GM23338 (cell line): ENCODE results near the gene SLC38A10. TPM values are rescaled to one million over a fixed set of nuclear protein-coding genes. Genes with fewer than 3 reads are reported as not detected.

Source experiments
- ATAC-seq: fragments of 200-7000 bp; cut with Tn5 transposase; 3 replicates; pipeline ENCODE4 v1.9.1; 2020
- DNase-seq: peaks from one replicate; pipeline ENCODE4 v3.0.0-alpha.2; 2015; ENCODE audit warnings: low spot score
- H2AFZ ChIP-seq: fragments of 200-600 bp; sonication (generic); 2 replicates; pipeline ENCODE4 v1.8.0; 2016; ENCODE audit warnings: antibody characterized with exemption, mild to moderate bottlenecking, moderate library complexity
- H3F3A ChIP-seq: fragments of 200-600 bp; sonication (generic); replicated peaks from 2 replicates; pipeline ENCODE4 v1.8.0; 2017; ENCODE audit warnings: antibody characterized with exemption, mixed run types, low read depth
- H3K27ac ChIP-seq: fragments of 200-600 bp; sonication (generic); 2 replicates; pipeline ENCODE4 v1.6.1; 2016; ENCODE audit warnings: low read depth
- H3K27me3 ChIP-seq: fragments of 200-600 bp; sonication (generic); 2 replicates; pipeline ENCODE4 v1.8.0; 2016; ENCODE audit warnings: mild to moderate bottlenecking, mixed run types, moderate library complexity; ENCODE audit not compliant: insufficient read depth
- H3K36me3 ChIP-seq: fragments of 200-600 bp; sonication (generic); 2 replicates; pipeline ENCODE4 v1.8.0; 2016; ENCODE audit warnings: mild to moderate bottlenecking; ENCODE audit not compliant: insufficient read depth
- H3K4me1 ChIP-seq: fragments of 200-600 bp; sonication (generic); 2 replicates; pipeline ENCODE4 v1.8.0; 2016; ENCODE audit warnings: mild to moderate bottlenecking, moderate library complexity; ENCODE audit not compliant: insufficient read depth
- H3K4me2 ChIP-seq: fragments of 200-600 bp; sonication (generic); 2 replicates; pipeline ENCODE4 v1.7.1; 2017; ENCODE audit warnings: mixed run types
- H3K4me3 ChIP-seq: fragments of 200-600 bp; sonication (generic); 2 replicates; pipeline ENCODE4 v1.6.1; 2016; ENCODE audit warnings: mixed run types
- H3K79me2 ChIP-seq: fragments of 200-600 bp; sonication (generic); replicated peaks from 2 replicates; pipeline ENCODE4 v1.8.0; 2017; ENCODE audit warnings: mild to moderate bottlenecking; ENCODE audit not compliant: insufficient read depth
- H3K9me2 ChIP-seq: fragments of 200-600 bp; sonication (generic); 2 replicates; pipeline ENCODE4 v1.8.0; 2017; ENCODE audit not compliant: insufficient read depth
- H4K20me1 ChIP-seq: fragments of 200-600 bp; sonication (generic); replicated peaks from 2 replicates; pipeline ENCODE4 v1.8.0; 2017; ENCODE audit warnings: mild to moderate bottlenecking; ENCODE audit not compliant: insufficient read depth
- H3K27ac Mint-ChIP-seq: 2 replicates; pipeline ENCODE4 v1.8.0; 2020; ENCODE audit warnings: inconsistent platforms, mild to moderate bottlenecking, moderate library complexity, mixed read lengths
- H3K27me3 Mint-ChIP-seq: 3 replicates; pipeline ENCODE4 v1.8.0; 2022; ENCODE audit warnings: low read depth, mild to moderate bottlenecking, moderate library complexity, mixed read lengths, inconsistent platforms; ENCODE audit not compliant: insufficient read depth, poor library complexity
- H3K36me3 Mint-ChIP-seq: 3 replicates; pipeline ENCODE4 v1.8.0; 2021; ENCODE audit warnings: low read depth, mild to moderate bottlenecking, inconsistent platforms, moderate library complexity, mixed read lengths
- H3K4me1 Mint-ChIP-seq: 3 replicates; pipeline ENCODE4 v1.8.0; 2020; ENCODE audit warnings: mild to moderate bottlenecking, inconsistent platforms, mixed read lengths
- H3K4me3 Mint-ChIP-seq: 3 replicates; pipeline ENCODE4 v1.8.0; 2021; ENCODE audit warnings: moderate library complexity, mild to moderate bottlenecking, inconsistent platforms, mixed read lengths
- H3K9me3 Mint-ChIP-seq: 3 replicates; pipeline ENCODE4 v1.8.0; 2020; ENCODE audit warnings: moderate library complexity, mild to moderate bottlenecking, inconsistent platforms, mixed read lengths
- EZH2 ChIP-seq: fragments of 200-600 bp; sonication (generic); IDR thresholded peaks from one replicate; pipeline ENCODE4 v1.8.0; 2017; ENCODE audit warnings: antibody characterized with exemption, mild to moderate bottlenecking, low read depth; ENCODE audit not compliant: unreplicated experiment
- EZH2phosphoT487 ChIP-seq: fragments of 200-600 bp; sonication (generic); IDR thresholded peaks from one replicate; pipeline ENCODE4 v1.8.1; 2018; ENCODE audit warnings: antibody characterized with exemption; ENCODE audit not compliant: unreplicated experiment
- JUNB ChIP-seq: IDR thresholded peaks from one replicate; pipeline ENCODE4 v1.6.1; 2016; ENCODE audit warnings: antibody characterized with exemption; ENCODE audit not compliant: unreplicated experiment
- NANOG ChIP-seq: IDR thresholded peaks from 2 replicates; pipeline ENCODE4 v1.6.1; 2016; ENCODE audit warnings: antibody characterized with exemption, borderline replicate concordance
- REST ChIP-seq: IDR thresholded peaks from one replicate; pipeline ENCODE4 v1.6.1; 2018; ENCODE audit warnings: antibody characterized with exemption; ENCODE audit not compliant: unreplicated experiment
- STAT1 ChIP-seq: IDR thresholded peaks from one replicate; pipeline ENCODE4 v1.6.1; 2016; ENCODE audit warnings: antibody characterized with exemption; ENCODE audit not compliant: unreplicated experiment
- ZNF331 ChIP-seq: fragments of 250-450 bp; sonication (Bioruptor Pico); IDR thresholded peaks from 2 replicates; pipeline ENCODE4 v1.5.0; 2020; ENCODE audit warnings: low read depth, mild to moderate bottlenecking, moderate library complexity
- polyA plus RNA-seq: library from polyadenylated mRNA; unstranded; fragments of >200 nt; fragmentation: Nextera tagmentation; extraction: Ambion mirVana; gene quantifications from 2 replicates; pipeline ENCODE4 v1.2.1, GENCODE V29; 2016
- total RNA-seq: library from RNA; depleted of rRNA; stranded (reverse); fragments of >200 nt; shearing (Covaris generic); gene quantifications from 2 replicates; pipeline ENCODE4 v1.2.3, GENCODE V29; 2014
- TF ChIP-seq, protein P1 (sequence below), 2 experiments: fragments of 200-600 bp in 1 of 2; sonication (generic) in 1 of 2; conservative IDR thresholded peaks; 2 replicates each; pipeline versions ENCODE4 v1.5.1 to v1.6.1; 2016 to 2017; ENCODE audit warnings: antibody characterized with exemption in 2 of 2, low read depth in 2 of 2, mild to moderate bottlenecking in 2 of 2, moderate library complexity in 1 of 2

SLC38A10 gene
- total and polyA plus RNA-seq, 2 experiments from 2014 or later, result 17.1 to 55.8 TPM

GRCh38 chr17:81210868-81211267, 84.2 kb downstream of the SLC38A10 start:
- Histone ChIP-seq H3K36me3 (no peaks in the 10 kb centered on the region), H4K20me1 (peaks cover 6% of the 10 kb centered on the region; the same call in 1 of the 2 replicates), H2AFZ (no peak overlapping the region), H3K9me2 (no peaks in the 10 kb centered on the region), H3K4me3 (no peak overlapping the region), H3K4me1 (no peaks in the 10 kb centered on the region), H3K27me3 (no peaks in the 10 kb centered on the region), H3K79me2 (peaks cover 23% of the 10 kb centered on the region), H3K27ac (no peak overlapping the region), H3F3A (no peaks in the 10 kb centered on the region; the same call in 1 of the 2 replicates), H3K4me2 (no peak overlapping the region)
- ATAC-seq (peak; percentile 80), DNase-seq (peak; percentile 53)
- Mint-ChIP-seq H3K4me3 (no peak overlapping the region), H3K27me3 (peaks cover 5% of the 10 kb centered on the region), H3K4me1 (no peaks in the 10 kb centered on the region), H3K9me3 (no peaks in the 10 kb centered on the region; the same call in 2 of the 3 replicates), H3K36me3 (no peaks in the 10 kb centered on the region; the same call in 2 of the 3 replicates), H3K27ac (peak overlapping the region; percentile 83; the same call in 1 of the 2 replicates)
- TF ChIP-seq, protein P1, sequence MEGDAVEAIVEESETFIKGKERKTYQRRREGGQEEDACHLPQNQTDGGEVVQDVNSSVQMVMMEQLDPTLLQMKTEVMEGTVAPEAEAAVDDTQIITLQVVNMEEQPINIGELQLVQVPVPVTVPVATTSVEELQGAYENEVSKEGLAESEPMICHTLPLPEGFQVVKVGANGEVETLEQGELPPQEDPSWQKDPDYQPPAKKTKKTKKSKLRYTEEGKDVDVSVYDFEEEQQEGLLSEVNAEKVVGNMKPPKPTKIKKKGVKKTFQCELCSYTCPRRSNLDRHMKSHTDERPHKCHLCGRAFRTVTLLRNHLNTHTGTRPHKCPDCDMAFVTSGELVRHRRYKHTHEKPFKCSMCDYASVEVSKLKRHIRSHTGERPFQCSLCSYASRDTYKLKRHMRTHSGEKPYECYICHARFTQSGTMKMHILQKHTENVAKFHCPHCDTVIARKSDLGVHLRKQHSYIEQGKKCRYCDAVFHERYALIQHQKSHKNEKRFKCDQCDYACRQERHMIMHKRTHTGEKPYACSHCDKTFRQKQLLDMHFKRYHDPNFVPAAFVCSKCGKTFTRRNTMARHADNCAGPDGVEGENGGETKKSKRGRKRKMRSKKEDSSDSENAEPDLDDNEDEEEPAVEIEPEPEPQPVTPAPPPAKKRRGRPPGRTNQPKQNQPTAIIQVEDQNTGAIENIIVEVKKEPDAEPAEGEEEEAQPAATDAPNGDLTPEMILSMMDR (conservative IDR thresholded peaks at IDR 0.05; ENCODE audit: low read depth in 2 of 2), result peak; percentile 18 to 44; a peak in 2 of 4 replicates
- no peak for TF ChIP-seq ZNF331 (CRISPR knock-in tag)

DNA sequence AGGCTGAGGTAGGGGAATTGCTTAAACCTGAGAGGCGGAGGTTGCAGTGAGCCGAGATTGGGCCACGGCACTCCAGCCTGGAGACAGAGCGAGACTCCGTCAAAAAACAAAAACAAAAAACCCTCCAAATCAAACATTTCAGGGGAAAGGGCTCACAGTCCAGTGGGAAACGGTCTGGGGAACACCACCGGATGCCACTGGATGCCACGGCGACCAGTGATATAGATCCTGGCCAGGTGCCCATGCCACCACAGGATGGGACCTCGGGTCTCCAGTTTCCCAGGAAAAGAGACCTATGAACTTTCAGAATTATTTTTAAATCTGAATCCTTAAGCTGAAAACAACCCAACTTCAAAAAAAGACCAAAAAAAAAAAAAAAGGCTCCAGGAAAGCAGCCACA, 84.6 kb downstream of the SLC38A10 start:
- no peak for ATAC-seq
- H3K4me2 ChIP-seq, result no peak overlapping the region
- H3K9me2 ChIP-seq, result no peaks in the 10 kb centered on the region
- no peak overlapping the region for H3K27ac ChIP-seq
- no peaks in the 10 kb centered on the region; the same call in 1 of the 2 replicates for H3F3A ChIP-seq
- no peaks in the 10 kb centered on the region for H3K4me1 ChIP-seq
- H3K79me2 ChIP-seq, result peaks cover 19% of the 10 kb centered on the region
- no peak for TF ChIP-seq STAT1
- no peak for TF ChIP-seq NANOG
- Mint-ChIP-seq H3K36me3 (no peaks in the 10 kb centered on the region; the same call in 2 of the 3 replicates), H3K27ac (no peak overlapping the region), H3K9me3 (no peaks in the 10 kb centered on the region; the same call in 2 of the 3 replicates), H3K4me1 (no peaks in the 10 kb centered on the region), H3K27me3 (peaks cover 5% of the 10 kb centered on the region), H3K4me3 (no peak overlapping the region)
- no peak overlapping the region for H3K4me3 ChIP-seq
- H4K20me1 ChIP-seq, result peaks cover 6% of the 10 kb centered on the region; the same call in 1 of the 2 replicates
- no peaks in the 10 kb centered on the region for H3K27me3 ChIP-seq
- no peaks in the 10 kb centered on the region for H3K36me3 ChIP-seq
- DNase-seq, result no peak
- H2AFZ ChIP-seq, result no peak overlapping the region

GRCh38 chr17:81209141-81209540, 86.0 kb downstream of the SLC38A10 start:
- Histone ChIP-seq H3K4me2 (no peak overlapping the region), H3K4me3 (no peak overlapping the region), H3K36me3 (no peaks in the 10 kb centered on the region), H3K27me3 (no peaks in the 10 kb centered on the region), H3K4me1 (no peaks in the 10 kb centered on the region), H3K9me2 (no peaks in the 10 kb centered on the region), H3F3A (no peaks in the 10 kb centered on the region; the same call in 1 of the 2 replicates), H3K79me2 (peaks cover 12% of the 10 kb centered on the region), H3K27ac (no peak overlapping the region), H4K20me1 (peaks cover 3% of the 10 kb centered on the region; the same call in 1 of the 2 replicates), H2AFZ (no peak overlapping the region)
- Mint-ChIP-seq H3K4me3 (no peak overlapping the region), H3K27ac (no peak overlapping the region), H3K36me3 (no peaks in the 10 kb centered on the region; the same call in 2 of the 3 replicates), H3K9me3 (no peaks in the 10 kb centered on the region; the same call in 2 of the 3 replicates), H3K4me1 (no peaks in the 10 kb centered on the region), H3K27me3 (peaks cover 7% of the 10 kb centered on the region)
- DNase-seq (no peak), ATAC-seq (no peak)
- no peak for TF ChIP-seq EZH2phosphoT487
- TF ChIP-seq, protein P1 (conservative IDR thresholded peaks at IDR 0.05; ENCODE audit: low read depth in 2 of 2), result no peak
- no peak for TF ChIP-seq JUNB
- no peak for TF ChIP-seq EZH2
- TF ChIP-seq REST, result no peak
